Prostate gland (tissue), 2 donors: ENCODE results near the gene DUS3L.

Experiments
- CTCF ChIP-seq, 4 experiments: fragments of 200-600 bp in 2 of 4; fragments of 450-650 bp in 2 of 4; sonication (generic) in 2 of 4; IDR thresholded peaks; 1 replicate in 3 of 4; 2 replicates in 1 of 4; pipeline ENCODE4 v1.5.1; 2016 to 2019; ENCODE audit warnings: antibody characterized with exemption in 4 of 4, mild to moderate bottlenecking in 2 of 4, moderate library complexity in 2 of 4
- POLR2A ChIP-seq: fragments of 450-650 bp; IDR thresholded peaks from one replicate; pipeline ENCODE4 v1.6.1; 2016; ENCODE audit warnings: antibody characterized with exemption, mild to moderate bottlenecking

DNA sequence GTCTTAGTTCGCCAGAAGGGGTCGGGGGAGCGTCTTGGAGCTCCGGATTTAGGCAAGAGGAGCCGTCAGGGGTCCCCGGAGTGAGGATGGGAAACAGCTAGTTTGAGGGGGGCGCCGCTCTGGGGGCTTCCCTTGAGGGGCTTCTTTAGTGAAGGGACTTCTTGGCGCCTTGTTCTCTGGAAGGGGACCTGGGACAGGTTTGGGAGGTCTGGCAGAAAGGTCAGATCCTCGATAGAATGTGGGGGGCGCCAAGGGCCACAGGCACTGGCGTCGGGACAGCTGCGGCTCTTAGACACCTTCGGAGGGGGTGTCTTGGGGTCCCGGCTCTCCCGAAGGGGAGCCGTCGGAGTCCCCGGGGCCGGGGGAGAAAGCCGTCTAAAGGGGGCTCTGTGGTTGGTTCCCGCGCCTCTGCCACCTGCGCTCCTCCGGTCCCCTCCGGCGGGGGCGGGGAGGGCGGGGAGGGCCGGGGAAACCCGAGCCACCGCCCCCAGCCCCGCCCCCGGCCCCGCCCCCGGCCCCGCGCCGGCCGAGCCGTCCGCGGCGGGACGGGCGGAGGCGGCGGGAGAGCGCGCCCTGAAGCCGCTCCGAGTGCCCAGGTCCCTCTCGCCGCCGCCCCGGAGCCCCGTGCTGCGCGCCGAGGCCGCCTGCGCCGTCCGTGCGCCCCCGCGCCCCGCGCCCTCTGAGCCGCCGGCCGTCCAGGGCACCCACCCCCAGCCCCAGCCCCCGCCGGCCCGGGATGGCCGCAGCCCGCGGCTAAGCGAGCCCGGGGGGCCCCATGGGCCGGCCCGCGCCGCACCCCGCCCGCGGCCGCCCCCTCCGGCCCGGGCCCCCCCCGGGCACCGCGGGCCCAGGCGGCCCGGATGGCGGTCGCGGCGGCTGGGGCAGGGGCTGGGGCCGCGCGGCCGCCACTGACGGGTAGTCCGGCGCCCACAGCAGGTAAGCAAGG, 13.8 kb upstream of the DUS3L start, which contains the start of gene NRTN:
- TF ChIP-seq POLR2A: no peak
- no peak for TF ChIP-seq CTCF (IDR thresholded peaks at IDR 0.05)
